ENCODE data around the gene BDKRB1.

GRCh38 chr14:96271421-96271762, 15.4 kb downstream of the BDKRB1 start:
- TF ChIP-seq CTCF (IDR thresholded peaks at IDR 0.05) (no peak), POLR2A (IDR thresholded peaks at IDR 0.05) (no peak)
